Measurements from ENCODE around the gene DGKQ.

The DGKQ gene

DNA sequence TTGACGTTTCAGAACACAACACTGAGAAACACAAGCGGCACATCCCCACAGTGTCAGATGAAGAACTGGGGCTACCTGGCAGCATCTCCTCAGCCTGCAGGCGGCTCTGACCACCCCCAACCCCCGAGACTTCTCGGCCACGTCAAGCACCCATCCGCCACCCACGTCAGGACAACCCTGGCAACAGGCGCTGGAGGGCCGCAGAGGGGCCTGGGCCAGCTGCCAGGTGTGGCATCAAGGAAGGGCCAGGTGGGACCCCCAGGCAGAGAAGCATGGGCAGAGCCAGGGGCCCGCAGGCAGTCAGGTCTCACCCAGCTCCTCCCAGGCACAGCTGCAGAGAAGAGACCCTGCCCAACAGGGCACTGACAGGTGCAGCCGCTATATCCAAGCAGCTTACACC lies 63.5 kb downstream of the DGKQ start:
- TF ChIP-seq RARB (CRISPR knock-in tag; IDR thresholded peaks at IDR 0.05), result no peak
- no peak for TF ChIP-seq ZC3H10 (CRISPR knock-in tag; IDR thresholded peaks at IDR 0.05)
- TF ChIP-seq ZFP3 (CRISPR knock-in tag; IDR thresholded peaks at IDR 0.05), result no peak
- TF ChIP-seq, protein P1, sequence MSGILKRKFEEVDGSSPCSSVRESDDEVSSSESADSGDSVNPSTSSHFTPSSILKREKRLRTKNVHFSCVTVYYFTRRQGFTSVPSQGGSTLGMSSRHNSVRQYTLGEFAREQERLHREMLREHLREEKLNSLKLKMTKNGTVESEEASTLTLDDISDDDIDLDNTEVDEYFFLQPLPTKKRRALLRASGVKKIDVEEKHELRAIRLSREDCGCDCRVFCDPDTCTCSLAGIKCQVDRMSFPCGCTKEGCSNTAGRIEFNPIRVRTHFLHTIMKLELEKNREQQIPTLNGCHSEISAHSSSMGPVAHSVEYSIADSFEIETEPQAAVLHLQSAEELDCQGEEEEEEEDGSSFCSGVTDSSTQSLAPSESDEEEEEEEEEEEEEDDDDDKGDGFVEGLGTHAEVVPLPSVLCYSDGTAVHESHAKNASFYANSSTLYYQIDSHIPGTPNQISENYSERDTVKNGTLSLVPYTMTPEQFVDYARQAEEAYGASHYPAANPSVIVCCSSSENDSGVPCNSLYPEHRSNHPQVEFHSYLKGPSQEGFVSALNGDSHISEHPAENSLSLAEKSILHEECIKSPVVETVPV (CRISPR knock-in tag; IDR thresholded peaks at IDR 0.05), result no peak
- TF ChIP-seq CSDC2 (CRISPR knock-in tag; IDR thresholded peaks at IDR 0.05), result no peak

DNA sequence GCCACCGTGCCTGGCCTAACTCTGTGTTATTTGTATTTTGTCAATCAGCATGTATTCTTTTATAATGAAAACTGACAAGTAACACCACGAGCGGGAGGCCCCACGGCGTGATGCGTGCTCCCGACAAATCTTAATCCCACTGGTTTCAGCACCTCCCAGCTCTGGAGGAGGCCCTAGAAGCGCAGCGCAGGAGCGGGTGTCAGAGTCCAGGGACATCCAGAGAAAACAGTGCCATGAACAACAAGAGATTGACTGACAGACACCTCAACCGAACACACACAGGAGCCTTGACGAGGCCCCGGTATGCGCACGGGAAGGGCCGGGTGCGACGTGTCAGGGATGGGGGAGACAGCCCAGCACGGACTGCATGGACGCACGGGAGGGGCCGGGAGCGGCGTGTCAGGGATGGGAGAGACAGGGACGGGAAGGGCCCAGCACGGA lies 64.2 kb downstream of the DGKQ start:
- no peak for ATAC-seq
- TF ChIP-seq ZNF70 (CRISPR knock-in tag; IDR thresholded peaks at IDR 0.05), result no peak
- no peak for TF ChIP-seq ZC3H10 (CRISPR knock-in tag; IDR thresholded peaks at IDR 0.05)
- TF ChIP-seq OSR1 (CRISPR knock-in tag; IDR thresholded peaks at IDR 0.05), result no peak
- TF ChIP-seq ZNF8 (CRISPR knock-in tag; IDR thresholded peaks at IDR 0.05), result no peak

More for the DNA sequence above, 63.5 kb downstream of the DGKQ start:
- ATAC-seq, result no peak
